ENCODE results near the gene RMI1.

GRCh38 chr9:83971485-83971884, 9.1 kb upstream of the RMI1 start:
- no peak for TF ChIP-seq CTCF (IDR thresholded peaks at IDR 0.05)
- TF ChIP-seq POLR2A (IDR thresholded peaks at IDR 0.05), result no peak

Measured in heart left ventricle (tissue), 13 donors.